ENCODE measurements around the gene WNT8B. TPM values are rescaled to one million over a fixed set of nuclear protein-coding genes. Genes with fewer than 3 reads are reported as not detected.

The WNT8B gene
- total RNA-seq, 1 experiment from 2014 or later, result not detected

- no peaks in the 10 kb centered on the region for H3K9me3 Mint-ChIP-seq (ENCODE audit: low read depth, unreplicated experiment)
- peak overlapping the region; percentile 81 for H3K4me3 Mint-ChIP-seq (ENCODE audit: low read depth, unreplicated experiment)
- BruUV-seq (replicated peaks), result no TSS peak
- peaks cover 49% of the 10 kb centered on the region for H3K27me3 Mint-ChIP-seq (ENCODE audit: unreplicated experiment)
- intact Hi-C loops (cut with micrococcal nuclease; ENCODE audit: unreplicated experiment), result no loop called here
- H3K4me1 Mint-ChIP-seq (ENCODE audit: low read depth, unreplicated experiment), result no peaks in the 10 kb centered on the region
- H3K27ac Mint-ChIP-seq (ENCODE audit: unreplicated experiment), result no peak overlapping the region
- peaks cover 8% of the 10 kb centered on the region for H3K36me3 Mint-ChIP-seq (ENCODE audit: insufficient read depth, unreplicated experiment)
- TF ChIP-seq, protein P1, sequence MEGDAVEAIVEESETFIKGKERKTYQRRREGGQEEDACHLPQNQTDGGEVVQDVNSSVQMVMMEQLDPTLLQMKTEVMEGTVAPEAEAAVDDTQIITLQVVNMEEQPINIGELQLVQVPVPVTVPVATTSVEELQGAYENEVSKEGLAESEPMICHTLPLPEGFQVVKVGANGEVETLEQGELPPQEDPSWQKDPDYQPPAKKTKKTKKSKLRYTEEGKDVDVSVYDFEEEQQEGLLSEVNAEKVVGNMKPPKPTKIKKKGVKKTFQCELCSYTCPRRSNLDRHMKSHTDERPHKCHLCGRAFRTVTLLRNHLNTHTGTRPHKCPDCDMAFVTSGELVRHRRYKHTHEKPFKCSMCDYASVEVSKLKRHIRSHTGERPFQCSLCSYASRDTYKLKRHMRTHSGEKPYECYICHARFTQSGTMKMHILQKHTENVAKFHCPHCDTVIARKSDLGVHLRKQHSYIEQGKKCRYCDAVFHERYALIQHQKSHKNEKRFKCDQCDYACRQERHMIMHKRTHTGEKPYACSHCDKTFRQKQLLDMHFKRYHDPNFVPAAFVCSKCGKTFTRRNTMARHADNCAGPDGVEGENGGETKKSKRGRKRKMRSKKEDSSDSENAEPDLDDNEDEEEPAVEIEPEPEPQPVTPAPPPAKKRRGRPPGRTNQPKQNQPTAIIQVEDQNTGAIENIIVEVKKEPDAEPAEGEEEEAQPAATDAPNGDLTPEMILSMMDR (IDR thresholded peaks at IDR 0.05; ENCODE audit: unreplicated experiment), result peak; percentile 84
- CTCF ChIA-PET, result interaction anchor here (0.6 to 2.1 kb wide), 10 partner anchors 14 to 672 kb away, joined by 3 to 9 read pairs (median 6); partner anchors contain the start of genes BLOC1S2 and HIF1AN
- peak; percentile 65 for DNase-seq
Measured at GRCh38 chr10:100482181-100482833, 19.5 kb downstream of the WNT8B start.

- Mint-ChIP-seq H3K9me3 (ENCODE audit: low read depth, unreplicated experiment) (no peaks in the 10 kb centered on the region), H3K27me3 (ENCODE audit: unreplicated experiment) (peaks cover 49% of the 10 kb centered on the region), H3K4me1 (ENCODE audit: low read depth, unreplicated experiment) (no peaks in the 10 kb centered on the region), H3K27ac (ENCODE audit: unreplicated experiment) (no peak overlapping the region), H3K36me3 (ENCODE audit: insufficient read depth, unreplicated experiment) (peaks cover 8% of the 10 kb centered on the region), H3K4me3 (ENCODE audit: low read depth, unreplicated experiment) (peak overlapping the region; percentile 81)
- no peak for DNase-seq
- BruUV-seq (replicated peaks), result no TSS peak
- CTCF ChIA-PET, result interaction anchor here (0.6 to 2.1 kb wide), 8 partner anchors 15 to 396 kb away, joined by 3 to 9 read pairs (median 7); partner anchors contain the start of genes BLOC1S2 and HIF1AN
- TF ChIP-seq, protein P1 (IDR thresholded peaks at IDR 0.05; ENCODE audit: unreplicated experiment), result no peak
- intact Hi-C loops (cut with micrococcal nuclease; ENCODE audit: unreplicated experiment), result no loop called here
Measured at GRCh38 chr10:100482834-100483185, 20.0 kb downstream of the WNT8B start.

- H3K36me3 Mint-ChIP-seq (ENCODE audit: insufficient read depth, unreplicated experiment), result peaks cover 8% of the 10 kb centered on the region
- no peaks in the 10 kb centered on the region for H3K4me1 Mint-ChIP-seq (ENCODE audit: low read depth, unreplicated experiment)
- intact Hi-C loops (cut with micrococcal nuclease; ENCODE audit: unreplicated experiment), result no loop called here
- H3K27ac Mint-ChIP-seq (ENCODE audit: unreplicated experiment), result no peak overlapping the region
- DNase-seq, result no peak
- H3K9me3 Mint-ChIP-seq (ENCODE audit: low read depth, unreplicated experiment), result no peaks in the 10 kb centered on the region
- H3K27me3 Mint-ChIP-seq (ENCODE audit: unreplicated experiment), result peaks cover 40% of the 10 kb centered on the region
- TF ChIP-seq, protein P1 (IDR thresholded peaks at IDR 0.05; ENCODE audit: unreplicated experiment), result no peak
- CTCF ChIA-PET, result no interaction called here
- no peak overlapping the region for H3K4me3 Mint-ChIP-seq (ENCODE audit: low read depth, unreplicated experiment)
- no TSS peak for BruUV-seq (replicated peaks)
Measured at GRCh38 chr10:100483876-100484666, 21.3 kb downstream of the WNT8B start.

DNA sequence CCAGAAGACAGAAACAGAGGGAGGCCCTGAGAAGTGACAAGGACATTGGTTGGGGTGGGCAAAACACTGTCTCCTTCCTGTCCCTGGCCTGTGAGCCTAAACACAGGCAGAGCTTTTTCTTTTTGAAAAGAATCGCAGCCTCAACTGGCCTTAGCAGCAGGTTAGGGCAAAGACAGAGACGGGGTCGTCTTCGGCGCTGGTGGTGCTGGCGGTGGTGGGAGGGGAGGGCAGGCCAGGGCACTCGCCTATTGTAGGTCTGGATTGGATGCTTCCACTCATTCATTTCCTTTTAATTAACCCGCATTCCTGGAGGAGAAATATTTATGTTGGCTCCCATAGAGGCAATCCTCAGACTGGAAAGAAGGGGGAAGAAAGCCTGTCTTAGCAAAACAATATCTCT, 22.6 kb downstream of the WNT8B start:
- Mint-ChIP-seq H3K4me1 (ENCODE audit: low read depth, unreplicated experiment) (no peaks in the 10 kb centered on the region), H3K36me3 (ENCODE audit: insufficient read depth, unreplicated experiment) (peaks cover 8% of the 10 kb centered on the region), H3K9me3 (ENCODE audit: low read depth, unreplicated experiment) (no peaks in the 10 kb centered on the region), H3K27ac (ENCODE audit: unreplicated experiment) (no peak overlapping the region), H3K4me3 (ENCODE audit: low read depth, unreplicated experiment) (no peak overlapping the region), H3K27me3 (ENCODE audit: unreplicated experiment) (peaks cover 27% of the 10 kb centered on the region)
- intact Hi-C loops (cut with micrococcal nuclease; ENCODE audit: unreplicated experiment), result no loop called here
- no TSS peak for BruUV-seq (replicated peaks)
- DNase-seq, result no peak
- CTCF ChIA-PET, result no interaction called here
- TF ChIP-seq, protein P1 (IDR thresholded peaks at IDR 0.05; ENCODE audit: unreplicated experiment), result no peak
